ENCODE data around the gene PCDHGA8.

Gene PCDHGA8

DNA sequence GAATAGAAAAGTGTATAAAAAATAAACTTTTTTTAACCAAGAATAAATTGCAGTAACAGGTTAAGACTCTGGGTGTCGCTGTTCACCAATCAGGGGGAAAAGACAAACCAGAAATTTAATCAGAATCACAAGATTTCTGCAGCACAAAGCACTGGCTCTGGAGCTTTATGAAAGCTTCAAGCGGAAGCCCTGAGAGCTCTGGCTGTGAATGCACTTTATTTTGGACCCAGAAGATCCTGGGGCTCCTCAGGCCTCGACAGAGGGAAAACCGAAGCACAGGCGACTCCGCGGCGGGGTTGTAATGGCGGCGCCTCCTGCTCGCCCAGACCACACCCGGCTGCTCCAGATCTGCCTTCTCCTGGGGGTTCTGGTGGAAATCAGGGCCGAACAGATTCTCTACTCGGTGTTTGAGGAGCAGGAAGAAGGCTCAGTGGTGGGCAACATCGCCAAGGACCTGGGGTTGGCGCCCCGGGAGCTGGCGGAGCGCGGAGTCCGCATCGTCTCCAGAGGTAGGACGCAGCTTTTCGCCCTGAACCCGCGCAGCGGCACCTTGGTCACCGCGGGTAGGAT, 37.4 kb upstream of the PCDHGA8 start, which contains the start of gene PCDHGA4:
TSS of gene PCDHGA4 (plus strand) at position 122 of the 570 bp plus-strand sequence. CDS start at position 209, 87 bp downstream.
- TF ChIP-seq ZNF654 (tag by site-specific recombination; IDR thresholded peaks at IDR 0.05; ENCODE audit: low read depth) (peak; percentile 21), ZNF37A (tag by site-specific recombination; IDR thresholded peaks at IDR 0.05) (no peak), ZNF776 (tag by site-specific recombination; IDR thresholded peaks at IDR 0.05; ENCODE audit: borderline replicate concordance) (no peak)
- Histone ChIP-seq H3K27ac (ENCODE audit: extremely low read depth, low read depth, low read length) (no peak within 1 kb of the TSS), H3K4me1 (ENCODE audit: control insufficient read depth, insufficient read depth, low read length) (peaks cover 2% of the 10 kb centered on the region; the same call in 1 of the 2 replicates), H3K4me3 (ENCODE audit: low read depth, low read length) (peak within 1 kb of the TSS; percentile 13), H3K36me3 (ENCODE audit: control insufficient read depth in 2 of 2, insufficient read depth in 1 of 2, low read length in 2 of 2) (no peaks in the 10 kb centered on the region), H3K9me3 (ENCODE audit: control insufficient read depth, insufficient read depth, low read depth, low read length) (no peaks in the 10 kb centered on the region)
- ChIA-PET POLR2A (no interaction called here), CTCF (interaction anchor here (0.7 to 2.6 kb wide), 19 partner anchors 9 to 213 kb away, joined by 3 to 17 read pairs (median 5); partner anchors contain the start of genes PCDHGA2, PCDHGA5 and TAF7)

DNA sequence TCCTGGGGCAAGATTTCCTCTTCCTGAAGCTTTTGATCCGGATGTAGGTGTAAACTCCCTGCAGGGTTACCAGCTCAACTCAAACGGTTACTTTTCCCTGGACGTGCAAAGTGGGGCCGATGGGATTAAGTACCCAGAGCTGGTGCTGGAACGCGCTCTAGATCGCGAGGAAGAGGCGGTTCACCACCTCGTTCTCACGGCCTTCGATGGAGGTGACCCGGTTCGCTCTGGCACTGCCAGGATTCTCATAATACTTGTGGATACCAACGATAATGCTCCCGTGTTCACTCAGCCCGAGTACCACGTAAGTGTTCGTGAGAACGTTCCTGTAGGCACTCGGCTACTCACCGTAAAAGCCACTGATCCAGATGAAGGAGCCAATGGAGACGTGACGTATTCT, 36.8 kb upstream of the PCDHGA8 start:
- Histone ChIP-seq H3K9me3 (ENCODE audit: control insufficient read depth, insufficient read depth, low read depth, low read length) (peaks cover 1% of the 10 kb centered on the region; the same call in 1 of the 2 replicates), H3K4me1 (ENCODE audit: control insufficient read depth, insufficient read depth, low read length) (no peaks in the 10 kb centered on the region), H3K4me3 (ENCODE audit: low read depth, low read length) (no peak overlapping the region), H3K27ac (ENCODE audit: extremely low read depth, low read depth, low read length) (no peak overlapping the region), H3K36me3 (ENCODE audit: control insufficient read depth in 2 of 2, insufficient read depth in 1 of 2, low read length in 2 of 2) (no peaks in the 10 kb centered on the region)
- ChIA-PET CTCF (interaction anchor here (0.7 to 2.6 kb wide), 12 partner anchors 9 to 208 kb away, joined by 3 to 17 read pairs (median 6); partner anchors contain the start of genes PCDHGA2 and PCDHGA5), POLR2A (no interaction called here)
- no peak for TF ChIP-seq ZNF677 (tag by site-specific recombination; IDR thresholded peaks at IDR 0.05)
- no peak for TF ChIP-seq ZXDB (tag by site-specific recombination; IDR thresholded peaks at IDR 0.05)
- TF ChIP-seq ZNF366 (tag by site-specific recombination; conservative IDR thresholded peaks at IDR 0.05), result no peak
- TF ChIP-seq SP2 (tag by site-specific recombination; IDR thresholded peaks at IDR 0.05), result no peak
- no peak for TF ChIP-seq FEZF1 (tag by site-specific recombination; IDR thresholded peaks at IDR 0.05)
- no peak for TF ChIP-seq ZBTB20 (tag by site-specific recombination; IDR thresholded peaks at IDR 0.05)
- no peak for TF ChIP-seq ZNF112 (tag by site-specific recombination; IDR thresholded peaks at IDR 0.05)
- no peak for TF ChIP-seq ZBTB17 (tag by site-specific recombination; IDR thresholded peaks at IDR 0.05)

DNA sequence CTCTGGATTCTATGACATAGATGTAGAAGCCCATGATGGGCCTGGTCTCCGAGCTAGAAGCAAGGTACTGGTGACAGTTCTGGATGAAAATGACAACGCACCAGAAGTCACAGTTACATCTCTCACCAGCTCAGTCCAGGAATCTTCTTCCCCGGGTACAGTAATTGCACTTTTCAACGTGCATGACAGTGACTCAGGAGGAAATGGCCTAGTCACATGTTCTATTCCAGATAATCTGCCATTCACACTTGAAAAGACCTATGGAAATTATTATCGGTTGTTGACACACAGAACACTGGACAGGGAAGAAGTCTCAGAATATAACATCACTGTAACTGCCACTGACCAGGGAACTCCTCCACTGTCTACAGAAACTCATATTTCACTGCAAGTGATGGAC, 36.3 kb upstream of the PCDHGA8 start:
- Histone ChIP-seq H3K9me3 (ENCODE audit: control insufficient read depth, insufficient read depth, low read depth, low read length) (peaks cover 3% of the 10 kb centered on the region; the same call in 1 of the 2 replicates), H3K27ac (ENCODE audit: extremely low read depth, low read depth, low read length) (no peak overlapping the region), H3K4me1 (ENCODE audit: control insufficient read depth, insufficient read depth, low read length) (no peaks in the 10 kb centered on the region), H3K4me3 (ENCODE audit: low read depth, low read length) (no peak overlapping the region), H3K36me3 (ENCODE audit: control insufficient read depth in 2 of 2, insufficient read depth in 1 of 2, low read length in 2 of 2) (no peaks in the 10 kb centered on the region)
- ChIA-PET CTCF (interaction anchor here (0.5 to 2.6 kb wide), 9 partner anchors 13 to 208 kb away, joined by 3 to 17 read pairs (median 5); partner anchors contain the start of gene PCDHGA2), POLR2A (no interaction called here)
- TF ChIP-seq ZNF19 (tag by site-specific recombination; IDR thresholded peaks at IDR 0.05; ENCODE audit: low read depth) (no peak), GLIS1 (tag by site-specific recombination; IDR thresholded peaks at IDR 0.05) (no peak), ZBTB17 (tag by site-specific recombination; IDR thresholded peaks at IDR 0.05) (no peak), ZSCAN16 (tag by site-specific recombination; IDR thresholded peaks at IDR 0.05) (no peak), ZNF138 (tag by site-specific recombination; IDR thresholded peaks at IDR 0.05; ENCODE audit: borderline replicate concordance) (no peak), ZNF777 (tag by site-specific recombination; IDR thresholded peaks at IDR 0.05; ENCODE audit: borderline replicate concordance) (no peak), SP7 (tag by site-specific recombination; IDR thresholded peaks at IDR 0.05) (no peak), PATZ1 (tag by site-specific recombination; IDR thresholded peaks at IDR 0.05) (no peak), ZNF2 (tag by site-specific recombination; IDR thresholded peaks at IDR 0.05) (no peak), ZNF114 (tag by site-specific recombination; IDR thresholded peaks at IDR 0.05) (no peak), ZNF157 (tag by site-specific recombination; IDR thresholded peaks at IDR 0.05) (no peak), MEIS1 (CRISPR knock-in tag; IDR thresholded peaks at IDR 0.05; ENCODE audit: borderline replicate concordance) (no peak), ZNF510 (tag by site-specific recombination; IDR thresholded peaks at IDR 0.05; ENCODE audit: insufficient replicate concordance) (no peak), ZNF660 (tag by site-specific recombination; IDR thresholded peaks at IDR 0.05) (no peak)
- TF ChIP-seq, protein P1, sequence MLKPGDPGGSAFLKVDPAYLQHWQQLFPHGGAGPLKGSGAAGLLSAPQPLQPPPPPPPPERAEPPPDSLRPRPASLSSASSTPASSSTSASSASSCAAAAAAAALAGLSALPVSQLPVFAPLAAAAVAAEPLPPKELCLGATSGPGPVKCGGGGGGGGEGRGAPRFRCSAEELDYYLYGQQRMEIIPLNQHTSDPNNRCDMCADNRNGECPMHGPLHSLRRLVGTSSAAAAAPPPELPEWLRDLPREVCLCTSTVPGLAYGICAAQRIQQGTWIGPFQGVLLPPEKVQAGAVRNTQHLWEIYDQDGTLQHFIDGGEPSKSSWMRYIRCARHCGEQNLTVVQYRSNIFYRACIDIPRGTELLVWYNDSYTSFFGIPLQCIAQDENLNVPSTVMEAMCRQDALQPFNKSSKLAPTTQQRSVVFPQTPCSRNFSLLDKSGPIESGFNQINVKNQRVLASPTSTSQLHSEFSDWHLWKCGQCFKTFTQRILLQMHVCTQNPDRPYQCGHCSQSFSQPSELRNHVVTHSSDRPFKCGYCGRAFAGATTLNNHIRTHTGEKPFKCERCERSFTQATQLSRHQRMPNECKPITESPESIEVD (tag by site-specific recombination; IDR thresholded peaks at IDR 0.05), result no peak
- TF ChIP-seq, protein P2, sequence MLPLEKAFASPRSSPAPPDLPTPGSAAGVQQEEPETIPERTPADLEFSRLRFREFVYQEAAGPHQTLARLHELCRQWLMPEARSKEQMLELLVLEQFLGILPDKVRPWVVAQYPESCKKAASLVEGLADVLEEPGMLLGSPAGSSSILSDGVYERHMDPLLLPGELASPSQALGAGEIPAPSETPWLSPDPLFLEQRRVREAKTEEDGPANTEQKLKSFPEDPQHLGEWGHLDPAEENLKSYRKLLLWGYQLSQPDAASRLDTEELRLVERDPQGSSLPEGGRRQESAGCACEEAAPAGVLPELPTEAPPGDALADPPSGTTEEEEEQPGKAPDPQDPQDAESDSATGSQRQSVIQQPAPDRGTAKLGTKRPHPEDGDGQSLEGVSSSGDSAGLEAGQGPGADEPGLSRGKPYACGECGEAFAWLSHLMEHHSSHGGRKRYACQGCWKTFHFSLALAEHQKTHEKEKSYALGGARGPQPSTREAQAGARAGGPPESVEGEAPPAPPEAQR (tag by site-specific recombination; IDR thresholded peaks at IDR 0.05), result no peak
